Measurements from ENCODE around the gene HLCS.

Gene HLCS

DNA sequence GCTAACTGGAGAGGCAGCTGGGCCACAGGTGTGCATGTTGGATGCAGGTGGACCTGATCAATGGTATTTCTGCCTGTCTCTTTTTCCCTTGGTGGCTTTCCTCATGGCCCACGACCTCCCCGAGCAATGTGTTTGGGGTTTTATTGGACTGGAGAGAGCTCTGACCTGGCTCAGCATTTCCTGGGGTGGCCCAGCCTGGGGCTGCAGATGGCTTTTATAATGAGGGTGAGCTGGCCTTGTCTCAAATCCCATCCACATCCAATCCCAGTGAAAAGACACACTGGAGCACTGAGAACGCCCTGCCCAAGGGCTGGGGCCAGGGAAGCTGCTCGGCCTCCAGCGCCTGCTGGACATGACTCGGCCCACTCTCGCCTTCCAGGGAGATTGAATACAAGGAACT lies 223.5 kb downstream of the HLCS start:
- no peak overlapping the region for H3K9ac ChIP-seq (ENCODE audit: low read depth, low read length, poor library complexity, severe bottlenecking)
- H3K4me3 ChIP-seq (ENCODE audit: low read length, poor library complexity, severe bottlenecking), result no peak overlapping the region
- H3K79me2 ChIP-seq (ENCODE audit: insufficient read depth, low read length), result no peaks in the 10 kb centered on the region
- no peaks in the 10 kb centered on the region for H3K9me2 ChIP-seq (replicated peaks; ENCODE audit: low read depth, low read length)
- no peaks in the 10 kb centered on the region for H3K27me3 ChIP-seq (ENCODE audit: insufficient read depth, low read length, poor library complexity, severe bottlenecking)
- TF ChIP-seq EZH2phosphoT487 (IDR thresholded peaks at IDR 0.05; ENCODE audit: borderline replicate concordance) (no peak), CTCF (conservative IDR thresholded peaks at IDR 0.05; ENCODE audit: low read length) (no peak)
- no peaks in the 10 kb centered on the region for H3K9me3 ChIP-seq (ENCODE audit: insufficient read depth, low read depth, low read length)
- no peaks in the 10 kb centered on the region for H3F3A ChIP-seq (ENCODE audit: low read depth)
- no peaks in the 10 kb centered on the region for H4K20me1 ChIP-seq (ENCODE audit: insufficient read depth, low read length, poor library complexity, severe bottlenecking)
- H2AFZ ChIP-seq (ENCODE audit: low read length), result no peak overlapping the region
- no peaks in the 10 kb centered on the region for H3K4me1 ChIP-seq (ENCODE audit: insufficient read depth, low read length, poor library complexity, severe bottlenecking)
- no peak overlapping the region for H3K4me2 ChIP-seq (ENCODE audit: low read depth, low read length, poor library complexity, severe bottlenecking)
- no peaks in the 10 kb centered on the region for H3K36me3 ChIP-seq (ENCODE audit: insufficient read depth, low read length)

DNA sequence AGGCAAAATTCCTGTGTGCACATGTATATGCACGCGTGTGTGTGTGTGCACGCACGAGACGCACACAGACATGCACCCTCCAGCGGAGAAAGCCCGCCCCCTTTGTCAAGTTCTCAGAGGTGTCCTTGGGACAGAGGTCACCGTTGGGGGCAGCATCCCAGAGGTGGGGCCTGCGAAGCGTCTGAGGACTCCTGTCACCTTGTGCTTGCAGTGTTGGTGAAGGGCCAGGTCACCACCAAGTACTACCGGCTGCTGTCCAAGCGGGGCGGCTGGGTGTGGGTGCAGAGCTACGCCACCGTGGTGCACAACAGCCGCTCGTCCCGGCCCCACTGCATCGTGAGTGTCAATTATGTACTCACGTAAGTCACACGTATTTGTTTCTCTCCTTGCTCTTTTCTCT lies 225.0 kb downstream of the HLCS start:
- no peaks in the 10 kb centered on the region for H3K9me3 ChIP-seq (ENCODE audit: insufficient read depth, low read depth, low read length)
- no peaks in the 10 kb centered on the region for H3K4me1 ChIP-seq (ENCODE audit: insufficient read depth, low read length, poor library complexity, severe bottlenecking)
- TF ChIP-seq CTCF (conservative IDR thresholded peaks at IDR 0.05; ENCODE audit: low read length) (no peak), EZH2phosphoT487 (IDR thresholded peaks at IDR 0.05; ENCODE audit: borderline replicate concordance) (no peak)
- H3K36me3 ChIP-seq (ENCODE audit: insufficient read depth, low read length), result no peaks in the 10 kb centered on the region
- no peaks in the 10 kb centered on the region for H3K27me3 ChIP-seq (ENCODE audit: insufficient read depth, low read length, poor library complexity, severe bottlenecking)
- H3F3A ChIP-seq (ENCODE audit: low read depth), result no peaks in the 10 kb centered on the region
- H4K20me1 ChIP-seq (ENCODE audit: insufficient read depth, low read length, poor library complexity, severe bottlenecking), result no peaks in the 10 kb centered on the region
- no peak overlapping the region for H3K4me3 ChIP-seq (ENCODE audit: low read length, poor library complexity, severe bottlenecking)
- no peak overlapping the region for H2AFZ ChIP-seq (ENCODE audit: low read length)
- no peaks in the 10 kb centered on the region for H3K9me2 ChIP-seq (replicated peaks; ENCODE audit: low read depth, low read length)
- H3K9ac ChIP-seq (ENCODE audit: low read depth, low read length, poor library complexity, severe bottlenecking), result no peak overlapping the region
- H3K4me2 ChIP-seq (ENCODE audit: low read depth, low read length, poor library complexity, severe bottlenecking), result no peak overlapping the region
- H3K79me2 ChIP-seq (ENCODE audit: insufficient read depth, low read length), result no peaks in the 10 kb centered on the region

GRCh38 chr21:36738489-36739126 lies 227.9 kb downstream of the HLCS start:
- no peaks in the 10 kb centered on the region for H3K9me3 ChIP-seq (ENCODE audit: insufficient read depth, low read depth, low read length)
- no peak overlapping the region for H3K4me3 ChIP-seq (ENCODE audit: low read length, poor library complexity, severe bottlenecking)
- H3K9me2 ChIP-seq (replicated peaks; ENCODE audit: low read depth, low read length), result no peaks in the 10 kb centered on the region
- H3K9ac ChIP-seq (ENCODE audit: low read depth, low read length, poor library complexity, severe bottlenecking), result no peak overlapping the region
- no peaks in the 10 kb centered on the region for H4K20me1 ChIP-seq (ENCODE audit: insufficient read depth, low read length, poor library complexity, severe bottlenecking)
- no peak overlapping the region for H3K4me2 ChIP-seq (ENCODE audit: low read depth, low read length, poor library complexity, severe bottlenecking)
- no peak overlapping the region for H2AFZ ChIP-seq (ENCODE audit: low read length)
- no peak for TF ChIP-seq EZH2phosphoT487 (IDR thresholded peaks at IDR 0.05; ENCODE audit: borderline replicate concordance)
- TF ChIP-seq CTCF (conservative IDR thresholded peaks at IDR 0.05; ENCODE audit: low read length), result no peak
- H3K36me3 ChIP-seq (ENCODE audit: insufficient read depth, low read length), result no peaks in the 10 kb centered on the region
- no peaks in the 10 kb centered on the region for H3F3A ChIP-seq (ENCODE audit: low read depth)
- H3K4me1 ChIP-seq (ENCODE audit: insufficient read depth, low read length, poor library complexity, severe bottlenecking), result no peaks in the 10 kb centered on the region
- no peaks in the 10 kb centered on the region for H3K27me3 ChIP-seq (ENCODE audit: insufficient read depth, low read length, poor library complexity, severe bottlenecking)
- H3K79me2 ChIP-seq (ENCODE audit: insufficient read depth, low read length), result no peaks in the 10 kb centered on the region

Data from Loucy (cell line).